ENCODE data around the gene CYP2A6. TPM values are rescaled to one million over a fixed set of nuclear protein-coding genes. Genes with fewer than 3 reads are reported as not detected.
"Not testable (repeated sequence)": the region's sequence is repeated elsewhere in the genome, so short reads cannot be mapped to it uniquely, and the experiment has no call there.

CYP2A6 gene
- total RNA-seq, result not detected in 2 replicates

- DNase-seq (ENCODE audit: low read depth); H3K4me3 ChIP-seq (ENCODE audit: low read depth, low read length): not testable (repeated sequence)
Observed at GRCh38 chr19:40850277-40850676, at the start of gene CYP2A6. CYP2A6 (minus strand) TSS chr19:40850447; CDS start chr19:40850426, 21 bp downstream.

DNA sequence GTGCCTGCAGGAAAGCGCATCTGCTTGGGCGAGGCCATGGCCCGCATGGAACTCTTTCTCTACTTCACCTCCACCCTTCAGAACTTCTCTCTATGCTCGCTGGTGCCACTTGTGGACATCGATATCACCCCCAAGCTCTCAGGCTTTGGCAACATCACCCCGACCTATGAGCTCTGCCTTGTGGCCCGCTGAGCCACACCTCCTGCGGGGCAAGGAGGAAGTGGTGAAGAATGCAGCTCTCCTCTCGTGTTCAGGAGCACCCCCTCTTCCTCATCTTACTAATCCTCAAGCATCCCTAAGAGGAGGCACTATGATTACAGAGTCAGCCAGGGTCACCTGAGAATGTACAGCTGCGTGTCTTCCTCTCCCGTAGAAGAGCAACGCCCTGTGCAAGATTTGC, 49.7 kb upstream of the CYP2A6 start:
- not testable (repeated sequence) for H3K4me3 ChIP-seq (ENCODE audit: low read depth, low read length); DNase-seq (ENCODE audit: low read depth)

GRCh38 chr19:40896843-40897789, 46.9 kb upstream of the CYP2A6 start:
- H3K4me3 ChIP-seq (ENCODE audit: low read depth, low read length), result not testable (repeated sequence)
- peak; percentile 89 for DNase-seq (ENCODE audit: low read depth)

GRCh38 chr19:40896418-40896796, 46.2 kb upstream of the CYP2A6 start:
- no peak overlapping the region for H3K4me3 ChIP-seq (ENCODE audit: low read depth, low read length)
- no peak for DNase-seq (ENCODE audit: low read depth)
- TF ChIP-seq, protein P1, sequence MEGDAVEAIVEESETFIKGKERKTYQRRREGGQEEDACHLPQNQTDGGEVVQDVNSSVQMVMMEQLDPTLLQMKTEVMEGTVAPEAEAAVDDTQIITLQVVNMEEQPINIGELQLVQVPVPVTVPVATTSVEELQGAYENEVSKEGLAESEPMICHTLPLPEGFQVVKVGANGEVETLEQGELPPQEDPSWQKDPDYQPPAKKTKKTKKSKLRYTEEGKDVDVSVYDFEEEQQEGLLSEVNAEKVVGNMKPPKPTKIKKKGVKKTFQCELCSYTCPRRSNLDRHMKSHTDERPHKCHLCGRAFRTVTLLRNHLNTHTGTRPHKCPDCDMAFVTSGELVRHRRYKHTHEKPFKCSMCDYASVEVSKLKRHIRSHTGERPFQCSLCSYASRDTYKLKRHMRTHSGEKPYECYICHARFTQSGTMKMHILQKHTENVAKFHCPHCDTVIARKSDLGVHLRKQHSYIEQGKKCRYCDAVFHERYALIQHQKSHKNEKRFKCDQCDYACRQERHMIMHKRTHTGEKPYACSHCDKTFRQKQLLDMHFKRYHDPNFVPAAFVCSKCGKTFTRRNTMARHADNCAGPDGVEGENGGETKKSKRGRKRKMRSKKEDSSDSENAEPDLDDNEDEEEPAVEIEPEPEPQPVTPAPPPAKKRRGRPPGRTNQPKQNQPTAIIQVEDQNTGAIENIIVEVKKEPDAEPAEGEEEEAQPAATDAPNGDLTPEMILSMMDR (IDR thresholded peaks at IDR 0.05; ENCODE audit: insufficient read depth, low read depth, low read length), result no peak

GRCh38 chr19:40893112-40893511, 42.9 kb upstream of the CYP2A6 start:
- TF ChIP-seq, protein P1 (IDR thresholded peaks at IDR 0.05; ENCODE audit: insufficient read depth, low read depth, low read length), result no peak
- no peak overlapping the region for H3K4me3 ChIP-seq (ENCODE audit: low read depth, low read length)
- no peak for DNase-seq (ENCODE audit: low read depth)

GRCh38 chr19:40889366-40889765, 39.1 kb upstream of the CYP2A6 start:
- TF ChIP-seq, protein P1 (IDR thresholded peaks at IDR 0.05; ENCODE audit: insufficient read depth, low read depth, low read length), result no peak
- H3K4me3 ChIP-seq (ENCODE audit: low read depth, low read length), result no peak overlapping the region
- DNase-seq (ENCODE audit: low read depth), result no peak

- H3K4me3 ChIP-seq (ENCODE audit: low read depth, low read length), result no peak overlapping the region
- DNase-seq (ENCODE audit: low read depth), result no peak
- TF ChIP-seq, protein P1 (IDR thresholded peaks at IDR 0.05; ENCODE audit: insufficient read depth, low read depth, low read length), result no peak
Observed at GRCh38 chr19:40888191-40888590, 37.9 kb upstream of the CYP2A6 start.

DNA sequence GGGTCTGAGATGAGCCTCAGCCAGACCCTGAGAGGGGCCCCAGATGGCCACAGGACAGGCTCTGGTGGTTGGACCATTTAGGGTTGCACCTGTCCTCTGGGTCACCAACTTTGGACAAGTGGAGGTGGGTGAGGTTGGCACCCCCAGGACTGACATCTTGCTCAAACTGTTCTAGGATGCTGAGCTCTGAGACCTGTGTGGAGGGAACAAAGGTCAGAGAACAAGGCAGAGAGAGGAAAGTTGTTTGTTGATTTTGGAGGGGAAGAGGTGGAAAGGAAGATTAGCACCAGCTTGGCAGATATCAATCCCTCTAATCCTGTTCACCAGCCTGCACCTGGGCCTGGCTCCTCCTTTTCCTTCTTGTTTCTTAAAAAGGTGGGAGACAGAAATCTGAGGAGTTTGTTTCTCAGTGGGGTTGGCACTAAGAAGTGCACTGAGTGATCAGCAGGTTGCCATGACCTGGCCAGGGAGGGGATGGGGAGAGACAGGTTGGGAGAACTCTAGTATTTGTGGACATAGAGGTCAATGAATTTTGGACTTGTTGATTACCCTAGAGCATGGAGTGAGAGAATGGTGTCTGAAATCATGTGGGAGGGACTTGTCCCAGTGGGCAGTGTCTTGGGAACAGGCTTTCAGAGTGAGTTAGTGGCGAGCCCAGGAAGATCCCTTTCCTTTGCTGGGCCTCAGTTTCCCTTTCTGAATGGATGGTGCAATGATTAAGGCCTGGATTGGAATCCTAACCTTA, 34.1 kb upstream of the CYP2A6 start:
- DNase-seq (ENCODE audit: low read depth); H3K4me3 ChIP-seq (ENCODE audit: low read depth, low read length): not testable (repeated sequence)

- H3K4me3 ChIP-seq (ENCODE audit: low read depth, low read length); DNase-seq (ENCODE audit: low read depth): not testable (repeated sequence)
Observed at GRCh38 chr19:40882062-40882461, 31.8 kb upstream of the CYP2A6 start, which contains the start of gene CYP2A7. CYP2A7 (minus strand) TSS chr19:40882231; CDS start chr19:40882210, 21 bp downstream.

- not testable (repeated sequence) for DNase-seq (ENCODE audit: low read depth); H3K4me3 ChIP-seq (ENCODE audit: low read depth, low read length)
Observed at GRCh38 chr19:40879349-40879748, 29.1 kb upstream of the CYP2A6 start.

GRCh38 chr19:40875526-40875951, 25.3 kb upstream of the CYP2A6 start:
- not testable (repeated sequence) for DNase-seq (ENCODE audit: low read depth); H3K4me3 ChIP-seq (ENCODE audit: low read depth, low read length)

DNA sequence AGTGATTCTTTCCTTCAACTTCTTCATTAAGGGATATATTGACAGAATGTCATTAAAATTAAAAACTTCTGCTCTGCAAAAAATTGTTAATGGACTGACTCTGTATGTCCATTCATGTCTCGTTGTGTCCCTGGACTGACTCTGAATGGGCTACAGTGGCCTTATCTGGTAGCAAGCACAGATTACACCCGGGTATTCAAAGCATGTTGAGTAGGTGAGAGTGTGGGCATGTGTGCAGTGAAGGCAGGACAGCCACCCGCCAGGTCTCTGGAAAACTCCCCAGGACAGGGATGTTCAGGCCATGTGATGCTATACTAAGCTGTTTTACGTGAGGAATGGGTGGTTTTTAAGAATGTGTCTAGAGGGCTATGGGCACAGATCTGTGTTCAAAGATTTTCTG, 24.6 kb upstream of the CYP2A6 start:
- not testable (repeated sequence) for H3K4me3 ChIP-seq (ENCODE audit: low read depth, low read length); DNase-seq (ENCODE audit: low read depth)

GRCh38 chr19:40873873-40874272, 23.6 kb upstream of the CYP2A6 start:
- not testable (repeated sequence) for H3K4me3 ChIP-seq (ENCODE audit: low read depth, low read length); DNase-seq (ENCODE audit: low read depth)

Data from fibroblast of villous mesenchyme (primary cell).